Neuron (in vitro differentiated cells): ENCODE data around the gene ACSS1.

Source experiments
- H2AFZ ChIP-seq: one replicate; pipeline ENCODE4 v1.6.1; 2013; ENCODE audit warnings: low read depth, mild to moderate bottlenecking, inconsistent platforms, low read length, moderate library complexity
- H3K27me3 ChIP-seq: one replicate; pipeline ENCODE4 v1.6.1; 2013; ENCODE audit warnings: low read length; ENCODE audit not compliant: insufficient read depth
- H3K36me3 ChIP-seq: one replicate; pipeline ENCODE4 v1.6.1; 2013; ENCODE audit warnings: low read length; ENCODE audit not compliant: insufficient read depth
- H3K4me1 ChIP-seq: one replicate; pipeline ENCODE4 v1.6.1; 2013; ENCODE audit warnings: low read length; ENCODE audit not compliant: insufficient read depth
- H3K4me3 ChIP-seq: 2 replicates; pipeline ENCODE4 v1.5.1; 2013; ENCODE audit warnings: mild to moderate bottlenecking, low read length, moderate library complexity
- H3K9me3 ChIP-seq: one replicate; pipeline ENCODE4 v1.6.1; 2013; ENCODE audit warnings: low read length

ACSS1 gene

DNA sequence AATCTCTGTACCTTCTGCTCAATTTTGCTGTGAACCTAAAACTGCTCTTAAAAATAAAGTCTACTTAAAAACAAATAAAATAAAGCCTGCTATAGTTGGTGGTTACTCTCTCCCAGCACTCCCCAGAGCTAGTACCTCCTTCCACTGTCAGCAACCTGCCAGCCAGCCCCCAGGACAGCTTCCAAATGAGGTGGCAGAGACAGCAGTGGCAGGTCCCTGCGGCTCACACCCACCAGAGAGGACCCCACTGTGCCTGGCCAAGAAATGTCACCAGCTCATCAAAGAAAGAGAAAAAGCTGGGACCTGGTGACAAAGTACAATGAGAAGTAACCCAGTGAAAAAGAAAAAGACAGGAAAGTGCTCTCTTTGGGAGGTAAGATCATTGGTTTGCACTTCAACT, 80.6 kb downstream of the ACSS1 start:
- Histone ChIP-seq H2AFZ (no peak overlapping the region), H3K36me3 (peaks cover 61% of the 10 kb centered on the region)

DNA sequence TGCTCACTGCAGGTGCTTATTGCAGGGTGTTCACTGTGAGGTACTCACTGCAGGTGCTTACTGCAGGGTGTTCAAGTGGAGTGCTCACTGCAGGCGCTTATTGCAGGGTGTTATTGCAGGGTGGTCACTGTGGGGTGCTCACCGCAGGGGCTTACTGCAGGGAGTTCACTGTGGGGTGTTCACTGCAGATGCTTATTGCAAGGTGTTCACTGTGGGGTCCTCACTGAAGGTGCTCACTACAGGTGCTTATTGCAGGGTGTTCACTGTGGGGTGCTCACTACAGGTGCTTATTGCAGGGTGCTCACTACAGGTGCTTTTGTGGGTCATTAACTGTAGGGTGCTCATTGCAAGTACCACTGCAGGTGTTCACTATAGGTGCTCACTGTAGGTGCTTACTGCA, 85.6 kb downstream of the ACSS1 start:
- peaks cover 11% of the 10 kb centered on the region for H3K9me3 ChIP-seq
- peaks cover 61% of the 10 kb centered on the region for H3K36me3 ChIP-seq
- H3K4me3 ChIP-seq: no peak overlapping the region
- no peaks in the 10 kb centered on the region for H3K4me1 ChIP-seq
- H3K27me3 ChIP-seq: no peaks in the 10 kb centered on the region
- H2AFZ ChIP-seq: no peak overlapping the region

More for the DNA sequence above, 80.6 kb downstream of the ACSS1 start:
- Histone ChIP-seq H3K4me3 (no peak overlapping the region), H3K27me3 (no peaks in the 10 kb centered on the region), H3K9me3 (peaks cover 38% of the 10 kb centered on the region), H3K4me1 (no peaks in the 10 kb centered on the region)

DNA sequence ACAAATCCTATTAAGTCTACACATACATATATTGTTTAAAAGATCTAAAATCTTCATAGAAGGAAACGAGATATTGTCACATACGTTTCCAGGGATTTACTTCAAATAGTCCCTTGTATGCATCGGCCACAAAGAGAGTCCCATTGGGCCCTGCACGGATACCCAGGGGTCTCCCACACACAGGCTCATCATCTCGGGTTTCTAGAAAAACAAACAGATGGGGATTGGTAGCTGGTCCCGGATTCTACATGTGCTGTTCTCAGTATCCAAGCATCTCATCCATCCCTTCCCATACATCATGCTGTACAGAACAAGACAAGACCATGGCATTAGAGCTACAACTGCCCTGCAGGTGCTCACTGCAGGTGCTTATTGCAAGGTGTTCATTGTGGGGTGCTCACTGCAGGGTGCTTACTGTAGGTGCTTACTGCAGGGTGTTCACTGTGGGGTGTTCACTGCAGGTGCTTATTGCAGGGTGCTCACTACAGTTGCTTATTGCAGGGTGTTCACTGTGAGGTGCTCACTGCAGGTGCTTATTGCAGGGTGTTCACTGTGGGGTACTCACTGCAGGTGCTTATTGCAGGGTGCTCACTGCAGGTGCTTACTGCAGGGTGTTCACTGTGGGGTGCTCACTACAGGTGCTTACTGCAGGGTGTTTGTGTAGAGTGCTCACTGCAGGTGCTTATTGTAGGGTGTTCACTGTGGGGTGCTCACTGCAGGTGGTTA, 86.4 kb downstream of the ACSS1 start:
- H2AFZ ChIP-seq: no peak overlapping the region
- peaks cover 4% of the 10 kb centered on the region for H3K9me3 ChIP-seq
- H3K4me3 ChIP-seq: no peak overlapping the region
- H3K36me3 ChIP-seq: peaks cover 55% of the 10 kb centered on the region
- no peaks in the 10 kb centered on the region for H3K27me3 ChIP-seq
- no peaks in the 10 kb centered on the region for H3K4me1 ChIP-seq

DNA sequence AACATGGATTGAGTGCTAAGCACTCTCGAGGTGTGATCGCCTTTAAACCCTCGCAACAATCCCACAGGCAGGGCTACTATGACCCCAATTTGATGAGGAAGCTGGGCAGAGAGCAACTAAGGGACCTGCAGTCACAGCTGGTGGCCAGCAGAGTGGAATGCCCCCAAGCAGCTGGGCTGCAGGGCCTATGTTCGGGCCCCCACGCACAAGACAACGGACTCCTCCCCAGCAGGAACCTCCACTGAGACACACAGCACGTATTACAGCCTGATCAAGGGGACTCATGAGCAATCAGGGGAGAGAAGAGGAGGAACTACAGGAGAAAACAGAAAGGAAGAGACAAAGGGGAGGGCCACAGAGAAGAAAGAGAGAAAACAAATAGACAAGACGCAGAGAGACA, 87.2 kb downstream of the ACSS1 start:
- Histone ChIP-seq H3K4me3 (no peak overlapping the region), H3K27me3 (no peaks in the 10 kb centered on the region), H3K4me1 (no peaks in the 10 kb centered on the region), H3K36me3 (peaks cover 57% of the 10 kb centered on the region), H3K9me3 (no peaks in the 10 kb centered on the region), H2AFZ (no peak overlapping the region)

DNA sequence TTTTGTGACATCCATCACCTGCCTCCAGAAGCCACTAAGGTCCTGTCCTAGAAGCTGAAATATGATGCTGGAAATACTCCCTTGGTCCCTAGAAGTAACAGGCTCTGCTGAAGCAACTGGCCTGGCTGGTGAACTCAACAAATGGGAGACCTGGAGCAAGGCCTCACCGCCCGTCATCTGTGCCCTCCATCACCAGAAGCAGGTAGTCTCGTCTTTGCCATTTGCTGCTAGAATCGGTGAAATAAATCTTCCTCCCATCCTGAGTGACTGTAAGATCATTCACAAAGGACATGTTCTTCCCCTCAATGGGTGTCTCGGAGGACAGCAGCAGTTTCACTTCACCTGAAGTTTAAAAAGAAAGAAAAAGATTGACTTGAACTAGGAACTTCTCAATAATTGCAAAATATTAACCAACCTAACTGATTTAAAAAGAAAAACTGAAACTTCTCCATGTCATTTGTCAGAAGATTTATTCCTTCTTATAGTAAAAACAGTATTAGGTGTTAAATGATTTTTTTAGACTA, 87.8 kb downstream of the ACSS1 start:
- H3K27me3 ChIP-seq: no peaks in the 10 kb centered on the region
- H3K4me1 ChIP-seq: no peaks in the 10 kb centered on the region
- H3K9me3 ChIP-seq: no peaks in the 10 kb centered on the region
- no peak overlapping the region for H2AFZ ChIP-seq
- peaks cover 61% of the 10 kb centered on the region for H3K36me3 ChIP-seq
- H3K4me3 ChIP-seq: no peak overlapping the region

DNA sequence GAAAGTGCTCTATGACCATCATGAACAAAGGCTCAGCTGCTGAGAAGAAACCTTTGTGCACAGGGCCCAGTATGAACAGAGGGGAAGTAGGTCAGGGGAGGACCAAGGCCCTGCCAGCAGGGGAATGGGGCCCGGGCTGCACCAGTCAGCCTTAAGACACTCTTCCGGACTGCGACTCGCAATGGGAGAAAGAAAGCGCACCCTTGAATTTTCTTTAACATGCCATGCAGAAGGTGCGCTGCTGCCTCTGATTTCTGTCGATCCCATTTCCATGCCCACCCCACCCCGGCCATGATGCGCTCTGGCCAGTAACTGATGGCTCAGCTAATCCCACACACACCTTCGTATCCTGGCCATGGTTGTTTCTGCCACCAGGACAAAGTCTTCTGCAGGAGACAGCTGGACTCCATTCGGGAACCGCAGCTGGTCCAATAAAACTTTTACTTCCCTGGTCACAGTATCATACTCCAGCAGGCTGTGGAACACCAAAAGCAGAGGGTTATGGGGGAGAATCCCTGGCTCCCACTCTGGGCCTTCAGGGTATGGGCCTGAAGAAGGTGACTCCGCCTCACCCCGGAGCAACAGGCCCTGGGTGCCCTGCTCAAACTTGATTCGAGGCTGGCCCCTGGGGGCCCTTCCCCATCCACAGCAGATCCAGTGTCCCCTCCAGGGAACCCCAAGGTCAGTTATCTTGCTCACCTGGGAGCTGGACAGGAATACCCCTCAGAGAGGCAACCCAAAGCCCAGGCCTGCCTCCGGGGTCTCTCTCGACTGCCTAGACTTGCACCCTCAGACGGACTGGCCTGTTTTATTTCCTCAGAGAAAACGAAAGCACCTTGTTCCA, 88.5 kb downstream of the ACSS1 start:
- Histone ChIP-seq H3K9me3 (no peaks in the 10 kb centered on the region), H3K27me3 (no peaks in the 10 kb centered on the region), H3K36me3 (peaks cover 68% of the 10 kb centered on the region), H2AFZ (no peak overlapping the region), H3K4me3 (no peak overlapping the region), H3K4me1 (no peaks in the 10 kb centered on the region)

DNA sequence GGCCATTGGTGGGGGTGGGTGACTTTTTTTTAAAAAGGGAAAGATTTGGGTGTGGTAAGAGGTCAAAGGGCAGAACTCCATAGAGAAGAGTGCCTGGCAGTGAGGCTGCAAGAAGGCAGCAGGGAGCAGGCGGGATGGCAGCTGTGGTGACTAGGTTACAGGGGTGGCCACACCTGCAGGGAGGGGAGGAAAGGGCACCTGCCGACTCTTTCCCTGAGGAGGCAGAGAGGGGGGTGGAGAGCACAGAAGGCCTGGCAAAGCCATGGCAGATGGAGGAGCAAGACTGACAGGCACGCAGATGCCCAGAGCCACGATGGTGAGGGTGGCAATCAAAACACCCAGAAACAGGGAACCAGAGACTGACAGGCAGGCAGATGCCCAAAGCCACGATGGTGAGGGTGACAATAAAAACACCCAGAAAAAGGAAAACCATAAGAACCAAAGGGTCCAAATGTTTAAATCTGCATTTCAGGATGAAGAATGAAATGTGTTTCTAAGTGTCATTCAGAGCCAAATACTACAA, 89.6 kb downstream of the ACSS1 start:
- no peaks in the 10 kb centered on the region for H3K27me3 ChIP-seq
- H3K9me3 ChIP-seq: no peaks in the 10 kb centered on the region
- H2AFZ ChIP-seq: no peak overlapping the region
- no peak overlapping the region for H3K4me3 ChIP-seq
- H3K36me3 ChIP-seq: peaks cover 68% of the 10 kb centered on the region
- H3K4me1 ChIP-seq: no peaks in the 10 kb centered on the region

DNA sequence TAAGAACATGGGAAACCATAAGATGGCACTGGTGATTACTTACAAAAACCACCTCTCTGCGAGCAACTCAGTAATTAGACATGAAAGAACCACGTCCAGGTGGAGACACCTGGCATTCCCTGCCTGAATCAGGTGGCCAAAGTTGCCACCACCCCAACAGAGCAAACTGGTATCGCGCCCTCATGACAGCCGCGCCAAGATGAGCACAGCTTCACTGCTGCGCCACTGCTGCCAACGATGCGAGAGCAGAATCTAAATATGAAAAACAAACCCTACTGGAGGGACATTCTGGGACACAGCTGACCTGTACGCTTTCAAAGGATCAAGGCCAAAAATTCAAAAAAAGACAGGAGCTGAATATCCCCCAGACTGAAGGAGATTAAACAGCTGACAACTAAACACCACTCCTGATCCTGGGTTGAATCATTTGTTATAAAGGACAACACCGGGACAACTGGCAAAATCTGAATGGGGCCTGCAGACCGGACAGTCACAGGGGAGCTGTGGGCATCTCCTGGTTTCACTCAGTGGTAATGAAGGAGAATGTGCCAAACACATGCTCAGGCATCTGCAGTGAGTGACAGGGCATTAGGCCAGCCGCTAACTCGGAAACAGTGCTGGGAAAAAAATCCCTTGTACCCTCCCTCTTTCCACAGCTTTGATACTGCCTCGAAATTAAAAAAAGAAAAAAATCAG, 91.5 kb downstream of the ACSS1 start:
- peaks cover 66% of the 10 kb centered on the region for H3K36me3 ChIP-seq
- no peak overlapping the region for H3K4me3 ChIP-seq
- H3K27me3 ChIP-seq: no peaks in the 10 kb centered on the region
- no peaks in the 10 kb centered on the region for H3K4me1 ChIP-seq
- no peaks in the 10 kb centered on the region for H3K9me3 ChIP-seq
- H2AFZ ChIP-seq: no peak overlapping the region

DNA sequence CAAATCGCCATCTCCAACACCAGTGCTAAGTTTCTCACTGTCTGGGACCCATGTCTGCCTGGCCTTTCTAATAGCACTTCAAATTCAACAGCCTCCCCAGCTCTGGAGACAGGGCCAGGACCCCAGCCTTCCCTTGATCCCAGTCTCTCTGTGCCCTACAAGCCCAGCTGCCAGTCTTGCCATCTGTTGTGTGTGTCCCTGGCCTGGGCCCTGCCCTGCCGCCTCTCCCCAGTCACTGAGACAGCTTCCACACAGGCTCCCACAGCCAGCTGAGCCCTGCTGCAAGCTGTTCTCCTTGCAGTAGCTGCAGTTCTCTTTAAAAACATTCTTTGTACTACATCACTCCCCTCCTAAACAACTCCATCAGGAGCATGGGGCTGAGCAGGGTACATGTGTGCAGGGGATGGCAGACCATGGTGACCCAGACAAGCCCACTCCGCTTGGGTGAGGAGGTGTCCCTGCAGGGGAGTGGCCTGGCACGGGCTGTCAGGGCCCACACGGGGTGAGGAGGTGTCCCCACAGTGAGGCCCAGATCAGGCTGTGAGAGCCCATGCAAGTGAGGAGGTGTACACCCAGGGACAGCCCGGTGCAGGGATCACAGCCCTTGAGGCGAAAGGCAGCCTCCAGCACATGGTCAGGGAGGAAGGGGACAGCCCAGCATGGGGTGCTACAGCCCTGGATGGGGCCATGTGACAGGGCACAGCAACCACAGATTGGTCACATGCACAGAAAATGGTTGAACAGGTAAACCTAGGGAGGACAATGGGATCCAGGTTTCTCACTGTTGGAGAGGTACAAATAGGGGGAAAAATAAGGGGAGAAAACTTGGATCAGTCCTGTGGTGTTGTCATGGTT, 92.6 kb downstream of the ACSS1 start:
- Histone ChIP-seq H2AFZ (no peak overlapping the region), H3K4me1 (no peaks in the 10 kb centered on the region), H3K4me3 (no peak overlapping the region), H3K27me3 (no peaks in the 10 kb centered on the region), H3K36me3 (peaks cover 71% of the 10 kb centered on the region), H3K9me3 (no peaks in the 10 kb centered on the region)

DNA sequence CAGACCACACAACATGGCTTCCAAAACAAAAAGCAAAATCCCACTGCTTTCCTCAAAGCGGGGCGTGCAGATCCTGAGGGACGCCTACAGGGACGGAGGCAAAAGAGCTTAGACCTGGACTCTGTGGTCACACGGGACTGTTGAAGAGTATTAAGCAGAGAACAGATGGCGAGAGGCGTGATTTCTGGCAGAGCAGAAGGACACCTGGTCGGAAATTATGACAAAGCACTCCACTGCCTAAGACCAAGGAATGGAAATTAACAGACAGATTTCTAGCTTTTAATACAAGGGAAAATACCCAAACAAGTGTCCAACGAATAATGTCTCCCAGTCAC, 93.5 kb downstream of the ACSS1 start:
- Histone ChIP-seq H3K4me3 (no peak overlapping the region), H3K36me3 (peaks cover 68% of the 10 kb centered on the region), H3K27me3 (no peaks in the 10 kb centered on the region), H3K9me3 (no peaks in the 10 kb centered on the region), H2AFZ (no peak overlapping the region), H3K4me1 (no peaks in the 10 kb centered on the region)

DNA sequence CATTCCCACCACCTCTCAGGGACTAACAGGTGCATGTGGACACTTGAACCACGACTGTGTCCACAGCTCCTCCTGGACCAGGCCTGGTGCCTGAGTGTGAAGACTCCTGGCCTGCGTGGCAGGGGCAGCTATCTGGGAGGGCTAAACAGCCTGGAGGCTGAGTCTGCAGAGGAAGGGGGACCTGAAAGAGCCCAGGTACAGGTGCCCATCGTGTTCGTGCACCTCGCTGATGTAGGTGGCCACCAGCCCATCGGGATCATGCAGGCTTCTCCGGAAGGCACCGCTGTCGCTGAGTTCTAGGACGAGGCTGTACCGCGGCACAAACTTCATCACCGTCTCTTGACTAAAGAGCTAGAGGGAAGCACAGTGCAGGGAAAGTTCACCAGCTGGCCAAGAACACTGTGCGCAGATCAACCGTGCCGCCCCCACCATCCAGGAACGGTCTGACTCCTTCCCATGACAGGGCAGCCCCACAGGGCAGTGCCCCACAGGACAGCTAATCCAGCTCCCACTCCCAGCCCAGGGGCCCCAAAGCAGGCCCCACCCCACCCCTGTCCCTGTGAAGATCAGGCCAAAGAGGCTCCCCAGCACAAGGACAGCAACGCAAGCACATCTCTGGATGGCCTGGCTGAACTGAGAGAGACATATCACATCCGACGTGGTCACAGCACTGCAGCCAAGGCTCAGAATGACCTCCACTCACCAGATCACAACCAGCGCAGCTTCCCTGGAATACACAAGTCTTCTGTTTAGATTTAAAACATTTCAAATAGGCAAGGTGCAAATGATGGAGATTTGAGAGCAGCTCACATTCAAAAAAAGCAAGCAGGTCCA, 94.0 kb downstream of the ACSS1 start:
- no peaks in the 10 kb centered on the region for H3K9me3 ChIP-seq
- H3K27me3 ChIP-seq: no peaks in the 10 kb centered on the region
- no peak overlapping the region for H2AFZ ChIP-seq
- no peak overlapping the region for H3K4me3 ChIP-seq
- peaks cover 68% of the 10 kb centered on the region for H3K36me3 ChIP-seq
- H3K4me1 ChIP-seq: no peaks in the 10 kb centered on the region

DNA sequence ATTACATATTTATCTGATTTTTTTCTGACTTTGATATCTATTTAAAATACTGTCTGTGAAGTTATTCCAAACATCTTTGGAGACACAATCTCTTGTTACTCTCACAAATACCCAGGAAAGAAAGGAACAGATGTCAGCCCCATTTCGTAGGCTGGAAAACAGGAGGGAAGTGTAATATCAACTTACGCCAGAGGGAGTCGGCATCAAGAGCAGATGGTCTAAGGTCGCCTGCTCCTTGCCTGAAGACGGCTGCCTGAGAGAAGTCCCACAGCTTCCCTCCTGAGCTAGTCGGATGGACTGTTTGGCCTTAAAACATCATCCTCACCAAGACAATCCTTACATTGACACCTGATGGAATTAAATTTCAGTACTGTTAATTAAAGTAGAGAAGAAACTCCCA, 95.4 kb downstream of the ACSS1 start:
- H3K36me3 ChIP-seq: peaks cover 61% of the 10 kb centered on the region
- no peaks in the 10 kb centered on the region for H3K4me1 ChIP-seq
- H2AFZ ChIP-seq: no peak overlapping the region
- no peak overlapping the region for H3K4me3 ChIP-seq
- H3K9me3 ChIP-seq: no peaks in the 10 kb centered on the region
- no peaks in the 10 kb centered on the region for H3K27me3 ChIP-seq
